ENCODE data around the gene FAM107B. TPM values are rescaled to one million over a fixed set of nuclear protein-coding genes. Genes with fewer than 3 reads are reported as not detected.

FAM107B gene
- total and polyA plus RNA-seq, 4 donors: 24.9 to 58.1 (median 30.9) TPM

- 82% methylated on average over 3 of the region's 3 CpGs for WGBS
- TF ChIP-seq YY1 (IDR thresholded peaks at IDR 0.05): no peak
- TF ChIP-seq NR2F2 (IDR thresholded peaks at IDR 0.05): no peak
- TF ChIP-seq SP1 (IDR thresholded peaks at IDR 0.05): no peak
- no peak for TF ChIP-seq FOXA2 (IDR thresholded peaks at IDR 0.05)
- no peak for TF ChIP-seq ATF3 (IDR thresholded peaks at IDR 0.05)
- TF ChIP-seq ZBTB33 (IDR thresholded peaks at IDR 0.05): no peak
- no peak for TF ChIP-seq RXRA (IDR thresholded peaks at IDR 0.05)
- no peak for TF ChIP-seq EGR1 (IDR thresholded peaks at IDR 0.05; ENCODE audit: low read depth in 2 of 2)
- no peak for TF ChIP-seq JUND (IDR thresholded peaks at IDR 0.05)
- TF ChIP-seq CTCF (IDR thresholded peaks at IDR 0.05; ENCODE audit: low read depth, low read length, missing input control): no peak
- no peak for TF ChIP-seq GABPA (IDR thresholded peaks at IDR 0.05 in 1 of 2, conservative IDR thresholded peaks at IDR 0.05 in 1 of 2)
- no peak for TF ChIP-seq FOXA1 (IDR thresholded peaks at IDR 0.05)
- no peak for TF ChIP-seq TAF1 (conservative IDR thresholded peaks at IDR 0.05)
- TF ChIP-seq REST (IDR thresholded peaks at IDR 0.05): no peak
- TF ChIP-seq HNF4A (conservative IDR thresholded peaks at IDR 0.05): no peak
- TF ChIP-seq MAX (IDR thresholded peaks at IDR 0.05): no peak
- no peak for DNase-seq (ENCODE audit: low spot score)
- Histone ChIP-seq H3K4me3 (ENCODE audit: low read depth in 1 of 3, low read length in 3 of 3) (no peak overlapping the region), H3K27me3 (ENCODE audit: control insufficient read depth in 4 of 4, insufficient read depth in 4 of 4, low read length in 3 of 4) (no peaks in the 10 kb centered on the region), H3K9me3 (ENCODE audit: control insufficient read depth in 4 of 4, low read length in 3 of 4) (no peaks in the 10 kb centered on the region), H3K36me3 (ENCODE audit: control insufficient read depth in 4 of 4, insufficient read depth in 3 of 4, low read depth in 1 of 4, low read length in 3 of 4) (no peaks in the 10 kb centered on the region), H3K27ac (ENCODE audit: low read depth in 1 of 2, low read length in 2 of 2) (no peak overlapping the region), H3K9ac (ENCODE audit: low read depth in 1 of 2, low read length in 2 of 2) (no peak overlapping the region), H3K4me1 (ENCODE audit: control insufficient read depth in 4 of 4, insufficient read depth in 4 of 4, low read length in 3 of 4) (no peaks in the 10 kb centered on the region)
These were observed 300.0 kb downstream of the FAM107B start for GRCh38 chr10:14474656-14475055.

GRCh38 chr10:14470920-14471319 is 303.8 kb downstream of the FAM107B start:
- Histone ChIP-seq H3K27me3 (ENCODE audit: control insufficient read depth in 4 of 4, insufficient read depth in 4 of 4, low read length in 3 of 4) (no peaks in the 10 kb centered on the region), H3K36me3 (ENCODE audit: control insufficient read depth in 4 of 4, insufficient read depth in 3 of 4, low read depth in 1 of 4, low read length in 3 of 4) (no peaks in the 10 kb centered on the region), H3K27ac (ENCODE audit: low read depth in 1 of 2, low read length in 2 of 2) (no peak overlapping the region), H3K4me3 (ENCODE audit: low read depth in 1 of 3, low read length in 3 of 3) (no peak overlapping the region), H3K9ac (ENCODE audit: low read depth in 1 of 2, low read length in 2 of 2) (no peak overlapping the region), H3K9me3 (ENCODE audit: control insufficient read depth in 4 of 4, low read length in 3 of 4) (no peaks in the 10 kb centered on the region), H3K4me1 (ENCODE audit: control insufficient read depth in 4 of 4, insufficient read depth in 4 of 4, low read length in 3 of 4) (no peaks in the 10 kb centered on the region)
- no peak for DNase-seq (ENCODE audit: low spot score)
- TF ChIP-seq RAD21 (IDR thresholded peaks at IDR 0.05) (no peak), HNF4G (IDR thresholded peaks at IDR 0.05) (no peak), FOXA2 (IDR thresholded peaks at IDR 0.05) (no peak), TAF1 (conservative IDR thresholded peaks at IDR 0.05) (no peak), HNF4A (conservative IDR thresholded peaks at IDR 0.05) (no peak), NR2F2 (IDR thresholded peaks at IDR 0.05) (no peak), RXRA (IDR thresholded peaks at IDR 0.05) (no peak), EGR1 (IDR thresholded peaks at IDR 0.05; ENCODE audit: low read depth in 2 of 2) (no peak)
- 96% methylated on average over 6 of the region's 6 CpGs for WGBS
